UCSD-AML1 (cell line): ENCODE measurements around the gene LBX1.
A peak's percentile ranks its signal among the peaks of the same experiment; 100 is the strongest.

Experiments used
- DNase-seq: peaks from one replicate; lab custom pipeline; 2025; ENCODE audit not compliant: unreplicated experiment; lab: John Stamatoyannopoulos, UW

LBX1 gene

GRCh38 chr10:101226491-101227428, 2.5 kb downstream of the LBX1 start:
- no peak for DNase-seq

- DNase-seq, result no peak
Measured at GRCh38 chr10:101225846-101226421, 3.3 kb downstream of the LBX1 start.

DNA sequence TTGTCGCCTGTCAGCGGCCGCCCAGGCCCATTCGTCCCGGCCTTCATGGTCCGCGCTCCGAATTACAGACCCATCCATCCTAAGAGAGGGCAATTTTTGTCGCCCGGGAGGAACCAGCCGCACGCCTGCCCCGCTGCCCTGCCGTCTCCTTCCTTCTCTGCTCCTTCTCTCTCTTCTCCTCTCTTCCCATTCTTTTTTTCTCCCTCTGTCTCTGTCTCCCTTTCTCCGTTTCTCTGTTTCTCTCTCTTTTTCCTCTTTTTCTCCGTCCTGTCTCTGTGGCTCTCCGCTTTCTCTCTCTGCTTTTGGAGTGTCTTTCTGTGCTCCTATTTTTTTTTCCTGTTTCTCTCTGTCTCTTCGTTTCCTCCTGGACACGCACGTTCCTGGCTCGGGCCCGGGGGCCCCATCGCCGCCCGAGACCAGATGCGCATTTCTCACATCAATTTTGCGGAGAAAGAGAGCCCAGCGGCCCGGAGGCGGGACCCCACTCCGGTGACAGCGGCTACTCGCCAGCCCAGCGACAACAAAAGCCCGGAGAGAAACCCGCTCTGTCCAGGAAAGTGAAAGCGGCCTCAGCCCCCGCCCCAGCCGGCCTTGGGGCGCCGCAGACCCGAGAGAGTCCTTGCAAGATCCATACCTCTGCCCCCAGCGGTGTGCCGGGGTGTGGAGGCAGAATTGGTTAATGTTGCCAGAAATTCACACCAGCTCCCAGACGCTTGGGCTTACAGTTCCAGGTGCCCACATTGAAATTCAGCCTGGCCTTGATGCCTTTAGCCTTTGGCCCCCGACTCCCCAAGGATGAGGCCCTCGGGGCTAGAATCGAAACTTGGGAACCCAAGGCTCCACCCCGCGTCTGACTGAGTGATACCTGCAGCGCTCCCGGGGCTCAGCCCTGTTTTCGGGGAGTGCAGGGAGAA, 4.1 kb downstream of the LBX1 start:
- DNase-seq, result no peak

- DNase-seq, result no peak
Measured at GRCh38 chr10:101224060-101224909, 5.0 kb downstream of the LBX1 start.

DNA sequence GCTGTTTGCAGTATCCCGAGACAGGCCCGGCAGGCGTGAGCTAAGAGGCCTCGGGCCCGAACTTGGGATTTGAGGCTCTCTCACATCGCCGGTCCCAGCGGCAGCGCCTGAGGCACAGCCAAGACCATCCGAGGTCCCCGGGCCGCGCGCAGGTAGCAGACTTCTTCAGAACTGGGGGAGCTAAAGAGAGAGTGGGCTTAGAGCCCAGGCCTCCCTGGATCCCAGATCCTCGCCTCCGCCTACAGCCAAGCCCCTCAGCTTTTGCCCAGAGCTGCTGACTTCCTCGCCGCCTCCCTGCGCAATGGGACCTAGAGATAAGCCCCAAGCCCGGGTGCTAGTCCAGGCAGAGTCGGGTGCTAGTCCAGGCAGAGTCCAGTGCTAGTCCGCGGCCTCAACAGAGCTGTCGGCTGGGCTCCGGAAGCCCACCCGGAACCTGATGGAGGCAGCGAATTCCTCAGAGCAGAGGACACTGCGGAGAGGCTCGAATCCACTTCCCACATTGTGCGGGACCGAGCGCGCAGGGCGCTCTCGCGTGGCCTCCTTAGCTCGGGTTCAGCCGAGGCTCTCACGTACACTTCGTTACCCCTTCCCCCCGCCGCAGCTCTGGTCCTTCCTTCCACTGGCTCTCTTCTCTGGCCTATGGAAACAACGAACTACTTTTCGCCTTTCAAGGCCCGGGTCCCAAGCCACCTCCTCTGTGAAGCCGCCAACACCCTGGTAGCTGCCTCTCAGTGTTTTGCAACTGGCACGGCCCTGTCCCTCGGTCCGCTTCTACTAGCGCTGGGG, 5.8 kb downstream of the LBX1 start:
- DNase-seq, result no peak

- DNase-seq, result no peak
Measured at GRCh38 chr10:101222683-101223273, 6.5 kb downstream of the LBX1 start.

DNA sequence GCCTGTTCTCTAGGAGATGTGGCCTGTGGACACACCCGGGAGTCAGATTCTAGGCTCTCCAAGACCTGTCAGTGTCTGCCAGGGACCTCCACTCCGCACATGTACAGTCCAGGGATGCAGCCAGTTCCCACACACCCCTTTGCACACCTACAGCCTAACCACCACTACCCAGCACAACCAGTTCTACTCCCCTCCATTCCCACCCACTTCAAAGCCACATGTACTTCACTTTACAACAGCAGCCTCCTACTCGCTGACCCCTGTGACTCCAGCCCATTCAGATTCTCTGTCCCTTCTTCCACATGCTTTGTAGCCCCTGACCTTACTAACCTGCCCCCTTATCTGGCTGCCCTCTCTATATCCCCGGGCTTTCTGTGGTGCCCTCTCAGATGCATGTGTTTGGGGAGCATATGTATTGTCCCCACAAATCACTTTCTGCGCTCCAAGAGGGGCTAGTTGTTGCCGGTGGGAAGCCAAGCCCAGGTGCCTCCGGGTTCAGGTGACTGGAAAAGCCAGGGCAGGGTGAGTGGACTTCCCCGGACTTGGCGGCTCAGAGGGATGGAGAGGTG, 7.2 kb downstream of the LBX1 start:
- DNase-seq, result no peak

- DNase-seq, result no peak
Measured at GRCh38 chr10:101221549-101221948, 7.7 kb downstream of the LBX1 start.

DNA sequence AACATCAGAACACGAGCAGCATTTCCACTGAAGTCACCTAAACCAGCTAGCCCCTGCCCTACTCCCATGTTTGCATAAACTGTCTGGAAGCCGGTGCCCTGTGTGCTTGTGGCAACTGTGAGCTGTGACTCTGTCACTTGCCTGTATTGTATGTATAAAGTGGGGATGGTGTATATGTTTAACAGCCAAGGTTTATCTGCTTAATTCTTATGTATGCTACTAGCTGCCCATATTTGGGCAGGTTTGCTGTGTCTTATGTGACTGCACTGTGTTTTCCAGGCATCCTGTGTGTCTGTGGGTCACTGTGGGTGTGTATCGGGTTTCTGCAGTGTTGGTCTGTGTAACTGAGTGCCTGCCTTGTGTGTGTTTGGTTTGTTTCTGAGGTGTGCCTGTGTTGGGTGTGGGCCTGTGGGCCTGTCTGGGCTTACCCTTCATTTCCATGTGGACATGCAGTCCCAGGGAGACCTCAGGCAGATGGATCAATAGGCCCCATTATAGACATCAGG, 9.3 kb downstream of the LBX1 start:
- DNase-seq, result no peak

GRCh38 chr10:101219139-101219945, 9.9 kb downstream of the LBX1 start:
- DNase-seq, result no peak

DNA sequence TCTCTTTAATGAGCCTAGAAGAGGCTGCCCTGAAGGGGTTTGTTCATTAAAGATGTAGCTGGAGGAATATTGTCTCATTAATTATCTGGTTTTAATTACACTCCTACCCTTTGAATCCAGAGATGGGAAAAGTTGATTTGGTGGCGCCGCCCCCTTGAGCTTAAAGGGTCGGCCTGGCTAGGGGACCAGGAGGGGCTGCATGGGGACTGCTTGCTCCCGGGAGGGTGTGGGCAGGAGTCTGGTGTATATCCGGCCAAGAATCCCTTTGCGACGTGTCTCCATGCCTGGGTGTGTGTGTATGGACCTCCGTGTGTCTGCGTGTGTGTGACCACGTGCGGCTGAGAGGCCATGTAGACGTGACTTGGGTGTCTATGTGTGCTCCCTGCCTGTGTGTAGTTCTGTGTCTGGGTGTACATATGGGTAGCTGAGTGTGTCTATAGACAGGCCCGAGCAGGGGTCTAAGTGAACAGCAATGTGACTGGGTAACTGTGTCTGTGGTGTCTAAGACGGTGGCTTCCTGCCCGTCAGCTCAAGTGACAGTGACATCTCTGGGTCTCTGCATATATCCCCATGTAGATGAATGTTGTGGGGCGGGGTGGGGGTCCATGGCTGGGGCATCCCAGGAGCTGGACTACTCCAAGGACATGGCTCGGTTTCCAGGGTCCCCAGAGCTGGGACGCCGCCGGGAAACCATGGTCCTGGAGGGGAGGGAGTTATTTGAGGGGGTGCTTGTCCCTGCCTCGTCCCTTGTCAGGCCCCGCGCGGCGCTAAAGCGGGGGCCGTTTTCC, 10.7 kb downstream of the LBX1 start:
- DNase-seq, result no peak

DNA sequence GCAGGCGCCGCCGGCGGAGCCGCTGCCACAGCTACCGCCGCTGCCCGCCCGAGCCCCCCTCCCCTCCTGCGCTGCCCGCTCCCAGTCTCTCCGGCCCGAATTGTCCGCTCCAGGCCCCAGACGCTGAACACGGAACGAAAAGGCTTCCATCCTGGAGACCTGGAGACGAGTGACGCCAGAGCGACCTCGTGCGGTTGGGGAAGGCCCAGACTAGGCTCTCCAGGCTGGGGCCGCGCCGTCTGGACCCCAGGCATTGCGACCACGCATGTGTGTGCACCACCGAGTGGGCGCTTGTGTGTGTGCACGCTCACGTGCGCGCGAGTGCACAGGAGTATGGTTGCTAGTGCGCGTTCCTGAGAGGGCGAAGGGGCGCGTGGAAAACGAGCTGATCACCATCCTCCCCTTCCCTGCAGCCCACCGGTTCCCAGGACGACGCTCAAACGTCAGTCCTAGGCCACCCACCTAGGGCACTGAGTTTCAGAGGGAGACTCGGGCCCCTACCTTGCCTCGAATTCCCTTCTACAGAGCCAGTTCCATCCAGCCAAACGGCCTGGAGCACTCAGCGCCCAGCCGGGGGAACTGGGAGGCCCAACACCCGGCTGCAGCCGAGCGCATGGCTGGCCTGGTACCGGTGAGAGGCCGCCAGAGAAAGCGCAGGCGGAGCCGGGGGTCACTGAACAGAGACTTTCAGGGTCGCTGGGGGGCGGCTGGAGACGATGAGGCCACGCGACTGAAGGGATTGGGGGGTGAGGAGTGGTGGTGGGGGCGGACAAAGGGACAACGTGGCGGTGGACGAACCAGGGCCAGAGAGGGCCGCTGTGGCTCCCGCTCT, 11.6 kb downstream of the LBX1 start:
- DNase-seq, result peak; percentile 29

GRCh38 chr10:101217044-101217425, 12.2 kb downstream of the LBX1 start:
- DNase-seq, result no peak

GRCh38 chr10:101216207-101217043, 12.8 kb downstream of the LBX1 start:
- no peak for DNase-seq

DNA sequence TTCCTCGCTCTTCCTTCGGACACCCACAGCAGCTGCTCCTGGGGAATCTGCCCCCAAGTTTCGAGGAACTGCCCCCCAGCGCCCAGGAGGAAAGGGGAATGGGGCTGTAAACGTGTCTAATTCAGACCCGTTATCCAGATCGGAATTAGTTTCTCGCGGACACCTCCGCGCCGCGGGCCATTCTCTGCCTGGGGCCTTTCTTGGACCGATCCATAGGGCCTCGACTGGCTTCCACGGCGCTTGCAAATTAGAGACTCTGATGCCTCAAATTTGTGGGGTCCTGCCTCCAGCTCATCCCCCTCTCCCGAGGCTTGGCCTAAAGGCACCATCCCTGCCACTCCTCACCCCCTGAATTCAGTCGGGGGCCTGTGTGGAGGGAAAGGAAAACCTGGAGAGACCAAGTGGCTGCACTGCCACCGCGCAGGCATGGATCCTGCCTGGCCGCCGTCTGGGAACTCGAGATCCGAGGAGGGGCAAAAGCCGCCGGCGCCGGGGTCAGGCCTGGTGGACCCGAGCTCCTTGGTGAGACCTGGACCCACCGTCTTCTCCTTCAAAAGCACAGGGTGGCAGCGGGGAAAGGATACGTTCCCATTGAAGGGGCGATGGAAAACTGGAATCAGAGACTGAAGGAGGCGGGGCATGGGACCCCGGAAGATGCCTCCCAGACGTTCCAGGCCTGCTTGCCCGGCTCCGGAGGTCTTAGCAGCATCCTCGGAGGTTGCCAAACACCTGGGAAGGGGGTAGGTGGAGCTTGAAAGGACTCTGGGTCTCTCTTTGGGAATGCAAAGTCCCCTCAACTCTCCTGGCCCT, 13.7 kb downstream of the LBX1 start:
- DNase-seq, result no peak
